HepG2 (cell line): ENCODE data around the gene UGCG. TPM values are rescaled to one million over a fixed set of nuclear protein-coding genes. Genes with fewer than 3 reads are reported as not detected.

Source experiments
- MTA3 ChIP-seq: sonication (generic); formaldehyde crosslinking; IDR thresholded peaks from 2 replicates; pipeline ENCODE4 v1.4.0; 2020; ENCODE audit warnings: missing genetic modification reagents
- MXD3 ChIP-seq: IDR thresholded peaks from 2 replicates; pipeline ENCODE4 v1.6.1; 2016; ENCODE audit warnings: mild to moderate bottlenecking, missing biosample characterization, missing genetic modification reagents
- RFXAP ChIP-seq: sonication (generic); formaldehyde crosslinking; IDR thresholded peaks from 2 replicates; pipeline ENCODE4 v1.4.0; 2020; ENCODE audit warnings: missing genetic modification reagents, borderline replicate concordance
- SPEN ChIP-seq: sonication (generic); formaldehyde crosslinking; IDR thresholded peaks from 2 replicates; pipeline ENCODE4 v1.5.1; 2020; ENCODE audit warnings: low read depth, mild to moderate bottlenecking, missing genetic modification reagents
- TCF7L2 ChIP-seq: IDR thresholded peaks from 2 replicates; pipeline ENCODE4 v1.6.1; 2011; ENCODE audit warnings: mild to moderate bottlenecking, low read depth, low read length, moderate library complexity
- ZNF124 ChIP-seq: sonication (generic); formaldehyde crosslinking; IDR thresholded peaks from 2 replicates; pipeline ENCODE4 v1.4.0; 2020; ENCODE audit warnings: missing genetic modification reagents
- ZNF282 ChIP-seq: fragments of 450-650 bp; IDR thresholded peaks from 2 replicates; pipeline ENCODE4 v1.6.1; 2018; ENCODE audit not compliant: partially characterized antibody
- ZNF33B ChIP-seq: sonication (generic); formaldehyde crosslinking; IDR thresholded peaks from 2 replicates; pipeline ENCODE4 v1.5.1; 2020; ENCODE audit warnings: mild to moderate bottlenecking, missing genetic modification reagents
- ZNF382 ChIP-seq: sonication (generic); formaldehyde crosslinking; IDR thresholded peaks from 2 replicates; pipeline ENCODE4 v1.5.0; 2020; ENCODE audit warnings: missing genetic modification reagents, mild to moderate bottlenecking, borderline replicate concordance
- ZNF768 ChIP-seq: sonication (generic); formaldehyde crosslinking; IDR thresholded peaks from 2 replicates; pipeline ENCODE4 v1.4.0; 2020; ENCODE audit warnings: missing genetic modification reagents
- ZSCAN21 ChIP-seq: sonication (generic); formaldehyde crosslinking; IDR thresholded peaks from 2 replicates; pipeline ENCODE4 v1.8.0; 2022; ENCODE audit warnings: mild to moderate bottlenecking, missing genetic modification reagents, moderate library complexity, borderline replicate concordance
- ZSCAN25 ChIP-seq: sonication (generic); formaldehyde crosslinking; IDR thresholded peaks from 2 replicates; pipeline ENCODE4 v1.8.0; 2022; ENCODE audit warnings: mild to moderate bottlenecking, missing genetic modification reagents
- polyA plus RNA-seq, 8 experiments: library from polyadenylated mRNA; depleted of rRNA in 3 of 8; stranded (reverse) in 7 of 8; unstranded in 1 of 8; fragments of >200 nt; fragmentation: Illumina TruSeq in 4 of 8; extraction: Trizol in 4 of 8; gene quantifications; 2 replicates each; pipeline versions ENCODE4 v1.2.1 to v1.2.3, GENCODE V29; 2011 to 2016; ENCODE audit warnings: low read depth in 4 of 8, missing spikeins in 1 of 8, mixed read lengths in 1 of 8; ENCODE audit not compliant: insufficient read depth in 1 of 8
- total RNA-seq, 5 experiments: library from RNA; depleted of rRNA; stranded (reverse); fragments of >200 nt; fragmentation: Illumina TruSeq; extraction: Trizol; gene quantifications; 2 replicates each; pipeline ENCODE4 v1.2.3, GENCODE V29; 2016; ENCODE audit warnings: low read depth in 1 of 5
- TF ChIP-seq, protein P1 (sequence below): sonication (generic); formaldehyde crosslinking; IDR thresholded peaks from 2 replicates; pipeline ENCODE4 v1.4.0; 2020; ENCODE audit warnings: missing genetic modification reagents, borderline replicate concordance
- TF ChIP-seq, protein P2 (sequence below): sonication (generic); formaldehyde crosslinking; IDR thresholded peaks from 2 replicates; pipeline ENCODE4 v1.4.0; 2020; ENCODE audit warnings: mild to moderate bottlenecking, missing genetic modification reagents

UGCG gene
- total and polyA plus RNA-seq, 2 of the 13 experiments (the other 11 are each of a cell fraction or from before 2014, with no cell fraction given), result 10.5 to 13.9 TPM

GRCh38 chr9:111895996-111896941 is at the start of gene UGCG (continued):
- TF ChIP-seq, protein P1, sequence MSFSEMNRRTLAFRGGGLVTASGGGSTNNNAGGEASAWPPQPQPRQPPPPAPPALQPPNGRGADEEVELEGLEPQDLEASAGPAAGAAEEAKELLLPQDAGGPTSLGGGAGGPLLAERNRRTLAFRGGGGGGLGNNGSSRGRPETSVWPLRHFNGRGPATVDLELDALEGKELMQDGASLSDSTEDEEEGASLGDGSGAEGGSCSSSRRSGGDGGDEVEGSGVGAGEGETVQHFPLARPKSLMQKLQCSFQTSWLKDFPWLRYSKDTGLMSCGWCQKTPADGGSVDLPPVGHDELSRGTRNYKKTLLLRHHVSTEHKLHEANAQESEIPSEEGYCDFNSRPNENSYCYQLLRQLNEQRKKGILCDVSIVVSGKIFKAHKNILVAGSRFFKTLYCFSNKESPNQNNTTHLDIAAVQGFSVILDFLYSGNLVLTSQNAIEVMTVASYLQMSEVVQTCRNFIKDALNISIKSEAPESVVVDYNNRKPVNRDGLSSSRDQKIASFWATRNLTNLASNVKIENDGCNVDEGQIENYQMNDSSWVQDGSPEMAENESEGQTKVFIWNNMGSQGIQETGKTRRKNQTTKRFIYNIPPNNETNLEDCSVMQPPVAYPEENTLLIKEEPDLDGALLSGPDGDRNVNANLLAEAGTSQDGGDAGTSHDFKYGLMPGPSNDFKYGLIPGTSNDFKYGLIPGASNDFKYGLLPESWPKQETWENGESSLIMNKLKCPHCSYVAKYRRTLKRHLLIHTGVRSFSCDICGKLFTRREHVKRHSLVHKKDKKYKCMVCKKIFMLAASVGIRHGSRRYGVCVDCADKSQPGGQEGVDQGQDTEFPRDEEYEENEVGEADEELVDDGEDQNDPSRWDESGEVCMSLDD (CRISPR knock-in tag), result no peak
- TF ChIP-seq MTA3 (CRISPR knock-in tag) (no peak), SPEN (CRISPR knock-in tag) (no peak), RFXAP (CRISPR knock-in tag) (peak; percentile 27; the same call in 1 of the 2 replicates), TCF7L2 (no peak), ZNF33B (no peak; the same call in 1 of the 2 replicates), ZSCAN21 (CRISPR knock-in tag) (no peak), ZSCAN25 (CRISPR knock-in tag) (peak; percentile 49; the same call in 1 of the 2 replicates), ZNF282 (no peak), MXD3 (CRISPR knock-in tag) (0 out of 2 replicates have a peak, but pooled peaks have one; percentile 59), ZNF382 (no peak), ZNF768 (CRISPR knock-in tag) (peak; percentile 58; the same call in 1 of the 2 replicates), ZNF124 (CRISPR knock-in tag) (peak; percentile 33; the same call in 1 of the 2 replicates)
- TF ChIP-seq, protein P2, sequence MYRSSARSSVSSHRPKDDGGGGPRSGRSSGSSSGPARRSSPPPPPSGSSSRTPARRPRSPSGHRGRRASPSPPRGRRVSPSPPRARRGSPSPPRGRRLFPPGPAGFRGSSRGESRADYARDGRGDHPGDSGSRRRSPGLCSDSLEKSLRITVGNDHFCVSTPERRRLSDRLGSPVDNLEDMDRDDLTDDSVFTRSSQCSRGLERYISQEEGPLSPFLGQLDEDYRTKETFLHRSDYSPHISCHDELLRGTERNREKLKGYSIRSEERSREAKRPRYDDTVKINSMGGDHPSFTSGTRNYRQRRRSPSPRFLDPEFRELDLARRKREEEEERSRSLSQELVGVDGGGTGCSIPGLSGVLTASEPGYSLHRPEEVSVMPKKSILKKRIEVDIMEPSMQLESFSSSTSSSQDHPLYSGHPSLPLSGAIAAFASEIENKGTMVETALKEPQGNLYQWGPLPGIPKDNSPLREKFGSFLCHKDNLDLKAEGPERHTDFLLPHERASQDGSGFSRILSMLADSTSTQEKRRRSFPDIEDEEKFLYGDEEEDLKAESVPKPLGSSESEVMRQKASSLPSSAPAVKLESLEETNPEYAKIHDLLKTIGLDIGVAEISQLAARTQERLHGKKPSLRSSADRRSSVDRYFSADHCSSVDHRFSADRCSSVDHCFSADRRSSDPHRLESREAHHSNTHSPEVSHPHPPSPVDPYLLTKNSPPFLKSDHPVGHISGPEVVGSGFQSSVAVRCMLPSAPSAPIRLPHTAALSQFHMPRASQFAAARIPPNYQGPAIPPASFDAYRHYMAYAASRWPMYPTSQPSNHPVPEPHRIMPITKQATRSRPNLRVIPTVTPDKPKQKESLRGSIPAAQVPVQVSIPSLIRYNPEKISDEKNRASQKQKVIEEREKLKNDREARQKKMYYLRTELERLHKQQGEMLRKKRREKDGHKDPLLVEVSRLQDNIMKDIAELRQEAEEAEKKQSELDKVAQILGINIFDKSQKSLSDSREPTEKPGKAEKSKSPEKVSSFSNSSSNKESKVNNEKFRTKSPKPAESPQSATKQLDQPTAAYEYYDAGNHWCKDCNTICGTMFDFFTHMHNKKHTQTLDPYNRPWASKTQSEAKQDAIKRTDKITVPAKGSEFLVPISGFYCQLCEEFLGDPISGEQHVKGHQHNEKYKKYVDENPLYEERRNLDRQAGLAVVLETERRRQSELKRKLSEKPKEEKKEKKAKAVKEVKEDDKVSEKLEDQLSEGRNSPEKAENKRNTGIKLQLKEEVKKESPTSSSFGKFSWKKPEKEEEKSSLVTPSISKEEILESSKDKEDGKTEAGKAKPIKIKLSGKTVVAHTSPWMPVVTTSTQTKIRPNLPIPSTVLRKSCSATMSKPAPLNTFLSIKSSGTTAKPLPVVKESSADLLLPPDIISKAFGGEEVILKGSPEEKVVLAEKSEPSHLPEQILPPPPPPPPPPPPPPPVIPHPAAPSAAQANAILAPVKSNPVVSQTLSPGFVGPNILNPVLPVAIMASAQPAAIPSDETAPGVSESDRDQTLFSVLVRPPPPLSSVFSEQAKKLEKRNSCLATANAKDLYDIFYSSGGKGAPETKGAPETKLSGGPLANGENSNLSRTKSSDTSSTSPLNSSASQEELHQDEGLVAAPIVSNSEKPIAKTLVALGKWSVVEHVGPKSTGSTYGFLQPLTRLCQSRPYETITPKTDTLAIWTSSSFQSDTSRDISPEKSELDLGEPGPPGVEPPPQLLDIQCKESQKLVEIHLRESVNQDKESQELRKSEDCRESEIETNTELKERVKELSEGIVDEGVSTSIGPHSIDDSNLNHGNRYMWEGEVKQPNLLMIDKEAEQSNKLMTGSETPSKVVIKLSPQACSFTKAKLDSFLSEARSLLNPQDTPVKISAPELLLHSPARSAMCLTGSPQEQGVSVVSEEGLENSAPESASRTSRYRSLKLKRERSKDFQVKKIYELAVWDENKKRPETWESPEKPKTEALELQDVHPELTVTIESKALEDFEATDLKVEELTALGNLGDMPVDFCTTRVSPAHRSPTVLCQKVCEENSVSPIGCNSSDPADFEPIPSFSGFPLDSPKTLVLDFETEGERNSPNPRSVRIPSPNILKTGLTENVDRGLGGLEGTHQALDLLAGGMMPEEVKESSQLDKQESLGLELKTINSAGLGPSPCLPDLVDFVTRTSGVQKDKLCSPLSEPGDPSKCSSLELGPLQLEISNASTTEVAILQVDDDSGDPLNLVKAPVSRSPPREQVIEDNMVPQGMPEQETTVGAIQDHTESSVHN (CRISPR knock-in tag), result no peak
